Measurements from ENCODE around the gene KIAA1217.

Gene KIAA1217

GRCh38 chr10:24208661-24209431 is at the start of gene KIAA1217:
KIAA1217 (plus strand) TSS chr10:24209138; CDS start chr10:24209194, 56 bp downstream.
- TF ChIP-seq CTCF (conservative IDR thresholded peaks at IDR 0.05): no peak
- peak within 1 kb of the TSS; percentile 94 for H3K27ac ChIP-seq

- H3K27ac ChIP-seq: no peak overlapping the region
- no peak for TF ChIP-seq CTCF (conservative IDR thresholded peaks at IDR 0.05)
Measured at GRCh38 chr10:24162206-24162985, 46.5 kb upstream of the KIAA1217 start.

- TF ChIP-seq CTCF (conservative IDR thresholded peaks at IDR 0.05): no peak
- no peak overlapping the region for H3K27ac ChIP-seq
Measured at GRCh38 chr10:24163485-24163884, 45.5 kb upstream of the KIAA1217 start.

- peak overlapping the region; percentile 26; the same call in 1 of the 2 replicates for H3K27ac ChIP-seq
- no peak for TF ChIP-seq CTCF (conservative IDR thresholded peaks at IDR 0.05)
Measured at GRCh38 chr10:24168258-24169170, 40.4 kb upstream of the KIAA1217 start.

GRCh38 chr10:24170199-24170598 is 38.7 kb upstream of the KIAA1217 start:
- no peak for TF ChIP-seq CTCF (conservative IDR thresholded peaks at IDR 0.05)
- no peak overlapping the region for H3K27ac ChIP-seq

- no peak for TF ChIP-seq CTCF (conservative IDR thresholded peaks at IDR 0.05)
- no peak overlapping the region for H3K27ac ChIP-seq
Measured at GRCh38 chr10:24172909-24173308, 36.0 kb upstream of the KIAA1217 start.

All from VCaP (cell line).